GM08714 (cell line): ENCODE data around the gene SAXO1.

ENCODE experiments used
- H3K4me3 ChIP-seq: fragments of 200-500 bp; sonication (Bioruptor generic); 2 replicates; pipeline ENCODE4 v1.5.1; 2014; ENCODE audit warnings: mild to moderate bottlenecking, low read length, inconsistent platforms
- ZNF274 ChIP-seq: IDR thresholded peaks from 2 replicates; pipeline ENCODE4 v1.6.1; 2012; ENCODE audit warnings: mild to moderate bottlenecking, low read depth, low read length

Gene SAXO1

DNA sequence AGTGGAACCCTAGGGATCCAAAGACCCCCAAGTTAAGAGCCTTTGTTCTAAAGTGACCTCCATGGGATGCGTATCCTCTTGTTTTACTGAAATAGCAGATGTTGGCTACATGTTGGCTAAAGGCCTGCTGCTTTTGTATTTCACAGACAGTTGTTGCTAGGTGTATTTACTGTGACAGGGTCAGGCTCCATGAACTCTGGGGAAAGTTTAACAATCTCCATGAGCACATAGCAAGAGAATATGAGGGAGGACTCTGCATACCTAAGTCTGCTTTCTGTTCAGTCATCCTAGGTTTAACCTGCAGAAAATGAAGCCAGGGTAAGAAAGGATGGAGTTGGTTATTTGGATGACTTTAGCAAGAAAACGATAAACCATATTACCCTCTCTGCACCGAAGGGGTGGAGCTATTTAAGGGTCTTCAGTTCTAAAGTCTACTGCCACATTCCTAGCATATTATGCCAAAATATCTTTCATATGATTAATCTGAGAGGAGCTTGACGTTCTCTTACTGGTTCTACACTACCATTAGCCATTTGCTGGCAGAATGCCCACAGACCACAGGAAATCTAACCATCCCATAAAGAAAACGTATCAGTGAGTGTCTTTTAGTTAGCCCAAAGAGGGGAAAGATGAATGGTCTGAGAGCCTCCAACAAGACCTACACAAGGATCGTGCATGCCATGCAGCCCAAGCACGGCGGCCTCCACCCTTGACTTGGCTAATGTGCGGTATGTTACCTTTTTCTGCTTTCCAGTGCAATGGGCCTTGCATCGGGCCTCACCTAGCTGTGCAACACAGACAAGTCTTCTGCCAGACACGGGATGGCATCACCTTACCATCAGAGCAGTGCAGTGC lies 127.8 kb downstream of the SAXO1 start:
- no peak overlapping the region for H3K4me3 ChIP-seq
- TF ChIP-seq ZNF274: no peak

DNA sequence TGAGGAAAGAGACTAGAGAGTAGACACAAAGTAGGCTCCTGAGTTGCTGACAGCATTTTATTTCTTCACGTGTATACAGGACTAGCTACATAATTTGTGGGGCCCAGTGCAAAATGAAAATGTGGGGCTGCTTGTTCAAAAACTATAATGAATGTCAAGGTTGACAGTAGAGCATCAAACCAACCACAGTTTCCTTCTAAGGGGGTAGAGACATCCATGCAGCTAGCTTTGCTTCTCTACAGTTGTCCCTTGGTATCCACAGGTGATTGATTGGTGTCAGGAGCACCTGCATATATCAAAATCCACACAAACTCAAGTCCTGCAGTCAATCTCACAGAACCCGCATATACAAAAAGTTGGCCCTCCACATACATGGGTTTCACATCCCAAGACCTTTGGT lies 129.6 kb downstream of the SAXO1 start:
- TF ChIP-seq ZNF274: no peak
- H3K4me3 ChIP-seq: no peak overlapping the region

DNA sequence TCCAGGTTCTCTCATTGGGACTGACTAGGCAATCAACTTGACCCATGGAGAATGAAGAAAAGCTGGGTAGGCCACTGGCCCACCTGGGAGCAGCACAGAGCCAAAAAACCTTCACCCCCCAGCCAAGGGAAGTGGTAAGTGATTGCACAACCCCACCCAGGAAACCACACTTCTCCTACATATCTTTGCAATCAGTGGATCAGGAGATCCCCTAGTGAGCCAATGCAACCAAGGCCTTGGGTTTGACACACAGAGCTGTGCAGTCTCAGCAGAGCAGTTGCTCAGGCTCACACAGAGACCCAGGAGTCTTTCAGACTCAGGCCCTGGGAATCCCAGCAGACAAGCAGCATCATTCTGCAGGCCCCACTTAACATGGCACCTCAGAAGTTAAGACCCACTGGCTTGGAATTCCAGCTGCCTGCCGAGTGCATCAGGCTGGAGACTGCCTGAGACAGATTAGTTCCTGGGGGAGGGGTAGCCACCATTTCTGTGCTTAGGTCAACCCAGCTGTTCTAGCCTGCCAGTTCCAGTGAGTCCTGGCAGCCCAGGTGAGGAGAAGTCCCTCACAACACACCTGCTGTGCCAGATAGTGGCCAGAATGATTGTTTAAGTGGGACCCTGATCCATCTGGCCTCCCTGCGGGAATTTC lies 136.4 kb downstream of the SAXO1 start:
- no peak for TF ChIP-seq ZNF274
- no peak overlapping the region for H3K4me3 ChIP-seq

DNA sequence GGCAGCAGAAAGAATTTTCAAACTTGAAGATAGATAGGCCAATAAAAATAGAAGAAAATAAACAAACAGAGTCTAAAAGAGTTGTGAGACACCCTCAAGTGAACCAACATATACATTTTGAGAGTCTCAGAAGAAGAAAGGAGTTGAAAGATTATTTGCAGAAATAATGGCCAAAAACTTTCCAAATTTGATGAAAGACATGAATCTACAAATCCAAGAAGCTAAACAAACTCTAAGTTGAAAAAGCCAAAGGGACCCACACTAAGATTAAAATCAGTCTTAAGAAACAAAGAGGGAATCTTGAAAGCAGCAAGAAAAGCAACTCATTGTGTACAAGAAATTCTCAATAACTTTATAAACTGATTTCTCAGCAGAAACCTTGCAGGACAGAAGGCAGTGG lies 137.0 kb downstream of the SAXO1 start:
- H3K4me3 ChIP-seq: no peak overlapping the region
- TF ChIP-seq ZNF274: no peak

DNA sequence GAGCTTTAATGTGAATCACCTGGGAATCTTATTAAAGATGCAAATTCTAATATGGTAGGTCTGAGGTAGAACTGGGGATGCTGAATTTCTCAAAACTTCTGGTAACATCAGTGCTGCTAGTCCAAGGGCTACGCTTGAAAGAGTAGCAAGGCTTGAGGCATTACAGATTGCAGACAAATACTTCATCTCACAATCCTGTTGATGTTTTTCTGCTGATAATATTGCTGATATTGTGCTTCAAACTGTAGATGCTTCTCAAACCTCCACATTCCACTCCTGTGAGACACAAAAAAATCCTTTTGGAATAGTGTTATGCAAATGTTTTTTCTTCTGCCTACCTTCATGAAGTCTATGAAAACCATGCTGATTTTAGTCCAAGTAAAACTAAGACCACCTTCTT lies 139.5 kb downstream of the SAXO1 start:
- TF ChIP-seq ZNF274: no peak
- H3K4me3 ChIP-seq: no peak overlapping the region

DNA sequence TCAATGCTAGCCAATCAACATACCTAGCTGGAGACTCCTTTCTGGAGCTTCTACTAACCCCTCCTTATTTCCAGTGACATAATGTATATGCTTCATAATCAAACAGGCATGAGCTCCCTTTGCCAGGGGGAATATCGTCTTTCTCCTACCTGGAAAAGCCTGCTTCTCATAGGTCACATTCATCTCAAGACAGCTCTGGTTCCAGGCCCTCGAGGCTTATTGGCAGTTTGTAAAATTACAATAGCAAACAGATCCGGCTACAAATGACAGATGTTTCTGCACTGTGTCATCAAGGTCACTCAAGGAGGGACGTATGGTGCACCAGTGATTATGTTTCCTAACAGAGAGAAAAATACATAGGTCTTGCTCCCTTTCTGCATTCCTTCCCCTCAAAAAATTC lies 140.0 kb downstream of the SAXO1 start:
- H3K4me3 ChIP-seq: no peak overlapping the region
- TF ChIP-seq ZNF274: no peak

DNA sequence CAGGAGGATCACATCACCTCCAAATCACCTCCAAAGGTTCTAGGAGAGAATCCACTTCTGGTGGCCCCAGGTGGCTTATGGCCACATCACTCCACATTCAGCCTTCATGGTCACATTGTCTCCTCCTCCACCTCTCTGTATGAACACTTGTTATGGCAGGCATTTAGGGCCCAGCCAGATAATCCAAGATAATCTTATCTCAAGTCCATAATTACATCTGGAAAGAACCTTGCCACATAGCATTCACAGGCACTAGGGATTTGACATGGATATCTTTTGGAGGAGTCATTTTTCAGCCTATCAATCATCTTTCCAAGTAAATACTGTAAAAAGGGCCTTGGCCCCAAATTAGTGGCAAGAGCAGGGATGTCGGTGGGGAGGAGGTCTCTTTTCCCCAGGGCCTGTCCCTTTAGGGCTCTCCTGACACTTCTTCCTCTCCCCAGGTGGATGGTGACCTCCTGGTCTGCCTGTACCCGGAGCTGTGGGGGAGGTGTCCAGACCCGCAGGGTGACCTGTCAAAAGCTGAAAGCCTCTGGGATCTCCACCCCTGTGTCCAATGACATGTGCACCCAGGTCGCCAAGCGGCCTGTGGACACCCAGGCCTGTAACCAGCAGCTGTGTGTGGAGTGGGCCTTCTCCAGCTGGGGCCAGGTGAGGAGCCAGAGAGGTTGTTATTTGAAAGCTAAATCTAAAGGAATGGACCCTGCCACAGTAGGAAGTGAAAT lies 140.9 kb downstream of the SAXO1 start:
- no peak overlapping the region for H3K4me3 ChIP-seq
- TF ChIP-seq ZNF274: no peak

DNA sequence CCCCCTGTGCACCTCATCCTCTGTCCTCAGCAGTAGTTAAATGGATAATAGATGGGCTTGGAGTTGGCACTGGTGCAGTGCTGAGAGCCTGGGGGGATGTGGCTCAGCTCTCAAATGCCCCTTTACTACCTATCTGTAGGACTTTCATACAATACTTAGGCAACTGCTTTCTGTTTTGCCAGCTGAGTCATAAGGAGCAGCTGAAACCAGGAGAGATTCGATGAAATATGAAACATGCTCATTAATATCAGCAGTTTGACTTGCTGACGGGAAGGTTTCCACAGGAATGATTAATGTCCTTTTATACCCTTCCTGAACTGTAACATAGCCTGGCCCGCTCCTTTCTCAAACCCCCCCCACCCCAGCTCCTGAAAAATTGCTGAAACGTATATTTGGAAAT lies 142.6 kb downstream of the SAXO1 start:
- no peak overlapping the region for H3K4me3 ChIP-seq
- TF ChIP-seq ZNF274: no peak

DNA sequence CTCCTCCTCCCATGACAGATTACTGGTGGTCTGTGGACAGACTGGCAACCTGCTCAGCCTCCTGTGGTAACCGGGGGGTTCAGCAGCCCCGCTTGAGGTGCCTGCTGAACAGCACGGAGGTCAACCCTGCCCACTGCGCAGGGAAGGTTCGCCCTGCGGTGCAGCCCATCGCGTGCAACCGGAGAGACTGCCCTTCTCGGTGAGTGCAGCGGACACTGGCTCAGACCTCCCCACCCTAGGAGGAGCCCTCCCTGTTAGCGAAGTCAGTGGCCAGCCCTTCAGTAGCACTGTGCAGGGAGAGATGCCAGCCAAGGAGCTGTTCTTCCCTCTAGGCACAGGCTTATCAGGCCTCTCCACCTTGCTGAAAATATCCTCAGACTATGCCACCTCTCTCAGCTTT lies 143.5 kb downstream of the SAXO1 start:
- TF ChIP-seq ZNF274: no peak
- no peak overlapping the region for H3K4me3 ChIP-seq

DNA sequence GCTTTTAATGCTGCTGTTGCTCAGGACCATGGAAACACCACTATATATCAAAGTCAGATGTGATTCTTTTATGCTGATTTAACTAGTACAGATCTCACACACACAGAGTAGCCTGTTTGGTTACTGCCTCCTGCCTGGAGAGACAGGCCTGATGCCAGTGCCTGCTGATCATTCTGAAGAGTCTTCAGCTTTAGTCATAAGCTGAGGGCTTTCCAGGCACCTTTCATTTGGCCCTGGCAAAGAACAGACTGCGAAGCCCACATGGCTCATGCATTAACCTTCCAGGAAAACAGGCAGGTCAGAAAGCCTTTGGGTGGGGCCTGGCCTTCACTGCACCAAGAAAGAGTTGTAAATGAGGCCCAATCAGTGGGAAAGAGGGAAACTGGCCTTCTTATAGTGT lies 144.7 kb downstream of the SAXO1 start:
- H3K4me3 ChIP-seq: no peak overlapping the region
- TF ChIP-seq ZNF274: no peak

DNA sequence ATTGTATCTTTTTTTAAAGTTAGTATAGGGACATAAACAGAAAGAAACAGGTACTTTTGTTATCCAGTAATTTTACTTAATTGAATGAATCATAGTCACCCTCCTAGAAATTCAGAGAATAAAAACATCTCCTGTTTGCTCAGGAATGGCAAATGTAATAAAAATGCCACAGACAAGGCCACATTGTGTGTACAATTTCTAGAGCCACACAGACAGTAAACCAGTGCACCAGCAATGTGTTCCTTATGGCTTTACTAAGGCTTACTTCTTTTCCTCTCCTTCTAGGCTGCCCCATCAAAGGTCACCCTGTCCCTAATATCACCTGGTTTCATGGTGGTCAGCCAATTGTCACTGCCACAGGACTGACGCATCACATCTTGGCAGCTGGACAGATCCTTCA lies 145.5 kb downstream of the SAXO1 start:
- no peak for TF ChIP-seq ZNF274
- no peak overlapping the region for H3K4me3 ChIP-seq

DNA sequence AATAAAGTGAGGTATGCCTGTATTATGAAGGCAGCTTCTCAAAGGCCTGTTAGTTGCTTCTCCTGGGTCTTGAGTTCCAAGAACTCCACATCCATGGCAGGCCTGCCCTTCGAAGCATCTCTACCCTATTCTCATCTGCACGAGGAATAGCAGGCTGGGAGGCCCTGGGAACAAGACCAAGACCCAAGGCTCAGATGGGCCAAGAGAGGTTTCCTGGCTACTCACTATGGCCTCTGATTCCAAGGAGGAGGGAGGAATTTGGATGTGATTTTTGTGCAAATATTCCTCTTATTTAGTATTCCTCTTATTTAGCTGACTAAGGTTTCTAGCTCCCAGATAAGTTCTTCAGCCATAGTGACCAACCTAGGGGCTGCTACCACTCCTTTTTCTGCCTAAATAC lies 151.3 kb downstream of the SAXO1 start:
- H3K4me3 ChIP-seq: no peak overlapping the region
- TF ChIP-seq ZNF274: no peak

DNA sequence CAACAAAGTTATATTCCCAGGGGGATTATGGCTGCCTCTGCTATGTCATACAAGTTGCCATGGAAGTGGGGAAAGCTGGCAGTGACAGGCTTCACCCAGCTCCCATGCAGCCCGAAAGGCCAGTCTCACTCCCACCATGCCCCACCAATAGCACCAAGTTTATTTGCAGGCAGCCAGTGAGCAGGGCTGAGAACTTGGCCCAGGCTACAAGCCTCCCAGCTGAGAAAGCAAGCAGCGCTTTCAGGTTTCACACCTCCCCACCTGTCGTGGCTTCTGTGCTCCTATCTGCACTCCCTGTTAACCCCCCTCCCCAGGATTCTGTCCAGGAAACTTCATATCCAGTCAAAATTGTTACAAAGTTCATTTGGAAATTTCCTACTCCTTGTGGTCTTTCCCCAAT lies 155.0 kb downstream of the SAXO1 start:
- H3K4me3 ChIP-seq: no peak overlapping the region
- no peak for TF ChIP-seq ZNF274
